GM03348 (cell line): ENCODE results near the gene JTB.
"Not testable (repeated sequence)": the region's sequence is repeated elsewhere in the genome, so short reads cannot be mapped to it uniquely, and the experiment has no call there.

Source experiments
- DNase-seq: peaks from one replicate; pipeline ENCODE4 v3.0.0; 2012; ENCODE audit warnings: low spot score

Gene JTB

DNA sequence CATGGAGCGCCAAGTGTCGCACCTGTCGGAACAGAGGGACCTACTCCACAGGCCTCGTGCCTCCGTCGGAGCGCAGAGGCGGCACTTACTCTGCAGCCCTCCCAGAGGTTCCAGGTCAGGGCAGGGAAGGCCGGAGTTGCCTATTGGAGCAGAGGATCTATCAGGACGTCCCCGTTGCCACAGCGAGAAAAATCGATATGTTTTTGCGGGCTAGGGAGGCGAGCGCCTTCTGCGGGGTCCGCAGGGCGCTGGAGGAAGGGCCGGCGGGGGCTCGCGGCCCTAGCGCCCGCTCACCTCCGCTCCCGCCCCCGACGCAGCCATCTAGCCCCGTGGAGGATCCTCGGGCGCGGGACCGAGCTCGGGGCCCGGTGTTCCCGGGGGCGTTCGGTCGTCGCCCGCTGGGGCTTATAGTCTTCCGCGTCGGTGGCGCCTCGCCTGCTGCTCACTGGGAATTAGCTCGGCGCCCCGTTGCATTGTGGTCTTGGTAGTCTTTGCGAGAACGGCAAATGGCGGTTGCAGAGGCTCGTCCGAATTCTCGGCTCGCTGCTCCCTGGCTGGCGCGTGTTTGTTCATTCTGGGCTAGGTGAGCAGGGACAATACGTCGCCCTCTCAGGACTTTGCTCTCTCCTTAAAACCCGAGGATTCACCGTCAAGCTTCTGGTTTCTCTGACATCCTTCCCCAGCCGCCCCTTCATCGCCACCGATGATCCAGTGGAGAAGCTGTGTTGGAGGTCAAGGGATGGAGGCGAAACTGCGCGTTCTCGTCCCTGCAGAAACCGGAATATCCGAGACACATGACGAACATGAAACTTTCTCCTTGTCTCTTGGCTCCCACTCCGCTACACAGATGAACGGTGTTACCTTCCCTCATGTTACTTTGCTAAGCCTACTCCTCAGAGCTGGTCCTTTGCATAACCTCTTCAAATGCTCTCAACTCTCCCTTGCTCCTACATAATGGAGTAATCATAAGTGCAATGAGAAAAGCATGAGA, at the start of gene JTB:
TSS of gene JTB (minus strand) at position 425 of the 991 bp plus-strand sequence. CDS start at position 3, 422 bp downstream.
- DNase-seq = peak; percentile 84

DNA sequence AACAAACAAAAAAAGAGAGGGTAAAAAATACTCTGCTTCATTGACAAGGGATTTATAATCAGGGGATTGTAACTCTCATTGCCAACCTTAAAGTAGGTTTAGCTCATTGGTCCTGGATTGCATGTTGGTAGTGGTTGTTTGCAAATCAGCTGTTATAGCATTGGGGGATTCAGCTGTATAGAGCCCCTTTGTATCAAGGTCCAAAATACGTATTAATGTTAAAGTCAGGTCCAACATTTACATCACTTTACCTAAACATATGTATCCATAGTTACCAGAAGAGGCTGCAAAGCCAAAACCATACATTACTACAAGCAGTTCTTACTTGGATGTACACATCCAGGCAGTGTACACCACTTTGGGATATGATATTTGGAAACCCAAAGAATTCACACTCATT, 42.5 kb upstream of the JTB start:
- no peak for DNase-seq

DNA sequence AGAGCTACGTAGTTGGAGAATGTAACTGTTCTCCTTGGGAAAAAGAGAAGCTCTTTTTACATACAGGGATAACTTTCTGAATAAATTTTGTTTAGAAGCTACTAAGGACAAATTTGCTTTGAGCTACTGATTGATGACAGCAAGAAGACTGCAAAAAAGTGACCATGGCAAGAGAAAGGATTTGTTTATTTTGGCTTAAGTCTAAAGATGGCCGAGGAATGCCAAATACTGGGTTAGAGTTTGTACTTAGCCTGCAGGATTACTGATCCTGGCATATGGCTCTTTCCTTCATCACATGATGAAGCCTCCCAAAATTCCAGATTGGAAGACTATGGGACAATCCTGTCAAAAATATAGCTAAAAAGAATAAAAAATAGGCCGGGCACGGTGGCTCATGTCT, 41.8 kb upstream of the JTB start:
- no peak for DNase-seq

DNA sequence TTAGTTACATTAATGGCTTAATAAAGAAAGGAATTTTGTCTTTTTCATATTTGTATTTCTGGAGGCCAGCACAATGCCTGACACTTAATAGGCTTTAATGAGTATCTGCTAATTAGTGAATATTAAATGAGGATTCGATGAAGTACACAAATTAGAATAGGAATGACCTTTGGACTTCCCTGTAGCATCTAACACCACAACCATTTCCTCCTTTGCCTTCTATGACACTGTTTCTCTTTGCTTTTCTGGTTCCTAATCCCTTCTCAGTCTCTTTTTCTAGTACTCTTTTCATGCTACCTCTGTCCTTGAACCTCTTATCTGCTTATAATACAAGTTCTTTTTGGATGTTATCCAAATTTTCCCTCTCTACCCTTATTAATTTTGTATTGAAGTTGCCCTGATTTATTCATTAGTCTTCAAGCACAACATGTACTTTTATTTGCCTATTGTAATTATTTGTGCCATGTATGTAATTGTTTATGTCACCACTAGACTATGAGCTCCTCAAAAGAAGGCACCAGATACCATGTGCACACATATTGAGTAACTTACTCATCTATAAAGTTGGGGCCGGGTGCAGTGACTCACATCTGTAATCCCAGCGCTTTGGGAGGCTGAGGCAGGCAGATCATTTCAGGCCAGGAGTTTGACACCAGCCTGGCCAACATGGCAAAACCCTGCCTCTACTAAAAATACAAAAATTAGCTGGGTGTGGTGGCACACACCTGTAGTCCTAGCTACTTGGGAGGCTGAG, 36.9 kb upstream of the JTB start:
- DNase-seq = peak; percentile 36

- not testable (repeated sequence) for DNase-seq
Observed at GRCh38 chr1:154012543-154012942, 35.1 kb upstream of the JTB start.

DNA sequence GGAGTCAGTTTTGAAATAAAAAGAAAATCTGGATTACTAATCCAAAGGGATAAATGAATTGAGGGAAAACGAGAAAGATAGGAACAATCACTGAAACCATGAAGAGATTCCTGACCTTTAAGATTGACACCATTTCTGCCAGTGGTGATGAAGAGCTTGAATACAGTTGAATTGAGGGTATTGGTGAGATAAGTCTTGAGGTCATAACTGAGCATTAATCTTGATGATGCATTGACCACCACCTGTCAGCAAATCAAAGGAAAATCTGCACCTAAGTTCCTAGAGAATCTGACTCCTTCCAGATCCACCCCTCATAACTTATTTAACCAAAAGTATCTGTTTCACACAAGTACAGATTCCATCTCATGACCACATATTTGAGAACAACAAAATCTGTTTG, 34.7 kb upstream of the JTB start:
- DNase-seq = no peak

GRCh38 chr1:154006136-154006535, 28.7 kb upstream of the JTB start:
- DNase-seq = no peak

DNA sequence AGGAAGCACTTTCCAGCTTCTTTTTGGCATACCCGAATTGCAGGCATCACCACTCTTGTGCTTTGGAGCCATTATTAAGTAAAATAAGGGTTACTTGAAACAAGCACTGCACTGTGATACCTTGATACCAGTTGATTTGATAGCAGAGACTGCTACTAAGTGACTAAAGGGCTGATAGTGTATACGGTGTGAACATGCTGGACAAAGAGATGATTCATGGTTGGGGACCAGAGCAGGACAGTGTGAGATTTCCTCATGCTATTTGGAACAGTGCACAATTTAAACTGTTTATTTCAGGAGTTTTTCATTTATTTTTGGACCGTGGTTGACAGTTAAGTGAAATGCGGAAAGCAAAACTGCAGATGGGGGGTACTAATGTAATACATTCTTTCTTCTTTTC, 22.9 kb upstream of the JTB start:
- DNase-seq = no peak

- DNase-seq = not testable (repeated sequence)
Observed at GRCh38 chr1:153996882-153997281, 19.4 kb upstream of the JTB start.

GRCh38 chr1:153995640-153996039, 18.2 kb upstream of the JTB start:
- DNase-seq = no peak

DNA sequence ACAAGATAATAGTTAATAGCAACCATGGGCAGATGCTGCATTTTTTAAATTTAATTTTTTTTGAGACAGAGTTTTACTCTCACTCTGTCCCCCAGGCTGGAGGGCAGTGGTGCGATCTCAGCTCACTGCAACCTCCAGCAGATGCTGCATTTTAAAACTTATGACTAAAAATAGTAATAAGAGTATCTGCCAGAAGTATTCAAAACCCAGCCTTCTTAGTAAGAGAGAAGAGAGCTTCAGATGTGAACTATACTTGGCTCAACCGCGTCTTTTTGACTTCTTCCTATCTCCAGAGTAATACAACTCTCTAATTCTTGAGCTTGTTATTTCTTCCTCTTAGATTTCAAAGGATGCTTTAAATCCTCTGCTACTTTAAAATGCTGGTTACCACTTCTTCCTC, 17.7 kb upstream of the JTB start:
- DNase-seq = no peak

GRCh38 chr1:153991806-153992205, 14.3 kb upstream of the JTB start:
- no peak for DNase-seq

- no peak for DNase-seq
Observed at GRCh38 chr1:153991151-153991630, 13.7 kb upstream of the JTB start.

GRCh38 chr1:153990468-153991150, 13.1 kb upstream of the JTB start, which contains the start of gene RPS27:
Gene RPS27 (plus strand): TSS chr1:153990762. CDS start chr1:153990797, 35 bp downstream.
- DNase-seq = peak; percentile 92

DNA sequence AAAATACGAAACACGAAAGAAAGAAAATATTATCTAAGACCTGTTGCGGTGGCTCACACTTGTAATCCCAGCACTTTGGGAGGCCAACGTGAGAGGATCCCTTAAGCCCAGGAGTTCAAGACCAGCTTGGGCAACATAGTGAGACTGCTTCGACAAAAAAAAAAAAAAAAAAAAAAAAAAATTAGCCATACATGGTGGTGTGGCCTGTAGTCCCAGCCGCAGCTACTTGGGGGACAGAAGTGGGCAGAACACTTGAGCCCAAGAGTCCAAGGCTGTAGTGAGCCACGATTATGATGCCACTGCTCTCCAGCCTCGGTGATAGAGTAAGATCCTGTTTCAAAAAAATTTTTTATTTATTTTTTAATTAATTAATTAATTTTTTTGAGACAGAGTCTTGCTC, 10.1 kb upstream of the JTB start:
- DNase-seq = no peak

DNA sequence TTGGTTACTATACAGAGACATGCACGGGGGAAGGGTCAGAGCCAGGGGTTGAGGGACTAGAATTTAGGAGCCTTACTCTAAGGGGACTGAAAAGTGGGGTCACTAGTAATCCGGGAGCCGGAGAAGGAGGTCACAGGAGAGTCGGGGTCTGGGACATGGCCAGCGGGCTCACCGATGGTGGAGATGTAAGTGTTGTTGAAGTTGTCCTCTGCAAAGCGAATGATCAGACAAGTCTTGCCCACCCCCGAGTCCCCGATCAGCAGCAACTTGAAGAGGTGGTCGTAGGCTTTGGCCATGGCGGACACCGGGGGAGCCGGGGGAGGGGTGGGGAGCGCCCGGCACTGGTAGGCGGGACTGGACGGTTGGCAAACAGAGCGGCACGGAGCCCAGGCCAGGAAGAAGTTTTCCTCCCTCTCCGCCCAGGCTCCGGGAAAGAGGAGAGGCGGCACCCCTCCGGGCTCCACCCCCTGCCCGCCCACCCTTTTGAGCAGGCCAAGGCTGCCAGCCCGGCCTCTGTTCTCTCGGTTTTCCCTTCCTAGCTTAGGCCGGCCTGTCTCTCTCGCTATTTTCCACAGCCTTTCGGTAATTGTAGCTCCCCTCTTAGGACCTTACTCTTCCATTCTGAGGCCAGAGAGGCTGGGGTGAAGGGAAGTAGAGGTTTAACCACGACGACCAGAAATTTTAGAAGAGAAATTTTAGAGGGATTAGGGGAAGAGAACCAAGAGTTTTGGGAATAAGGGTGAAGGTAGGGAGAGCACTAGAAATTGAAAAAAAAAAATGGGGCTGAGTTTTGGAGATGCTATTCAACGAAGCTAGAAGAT, 8.7 kb upstream of the JTB start, which contains the start of gene RAB13:
TSS of gene RAB13 (minus strand) at position 399 of the 821 bp plus-strand sequence. CDS start at position 296, 103 bp downstream.
- peak; percentile 93 for DNase-seq

- DNase-seq = peak; percentile 50
Observed at GRCh38 chr1:153985341-153985912, 8.0 kb upstream of the JTB start.

DNA sequence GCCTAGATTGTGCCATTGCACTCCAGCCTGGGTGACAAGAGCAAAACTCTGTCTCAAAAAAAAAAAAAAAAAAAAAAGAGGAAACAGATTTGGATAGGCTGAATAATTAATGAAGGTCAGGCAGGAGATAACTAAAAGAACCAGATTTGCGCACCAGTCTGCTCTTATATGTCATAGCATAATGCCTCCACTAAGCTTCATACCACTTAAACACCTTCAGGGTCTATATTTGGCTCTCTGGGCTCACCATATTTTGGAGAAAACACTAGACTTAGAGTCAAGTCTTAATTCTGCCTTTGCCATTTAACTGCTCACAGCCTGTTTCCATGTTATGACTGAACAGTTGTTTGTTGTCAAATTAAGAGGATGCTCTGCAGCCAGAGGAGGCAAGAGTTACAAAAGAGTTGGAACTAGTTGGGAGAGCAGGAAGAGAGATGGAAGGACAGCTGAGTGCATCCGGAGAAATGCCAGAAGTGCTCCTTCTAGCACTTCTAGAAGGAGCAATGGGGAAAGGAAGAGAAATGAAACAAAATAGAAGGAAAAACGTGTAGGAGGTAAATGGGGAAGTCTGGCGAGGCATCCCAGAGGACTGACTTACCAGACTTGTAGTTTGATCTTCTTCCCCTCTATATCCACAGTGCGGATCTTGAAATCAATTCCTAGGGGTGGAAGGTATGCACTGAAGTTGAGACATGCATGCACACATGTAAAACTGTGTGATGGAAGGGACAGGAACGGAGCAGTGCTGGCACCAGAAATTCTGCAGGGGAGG, 6.8 kb upstream of the JTB start:
- no peak for DNase-seq

GRCh38 chr1:153981735-153982134, 4.3 kb upstream of the JTB start:
- DNase-seq = not testable (repeated sequence)

DNA sequence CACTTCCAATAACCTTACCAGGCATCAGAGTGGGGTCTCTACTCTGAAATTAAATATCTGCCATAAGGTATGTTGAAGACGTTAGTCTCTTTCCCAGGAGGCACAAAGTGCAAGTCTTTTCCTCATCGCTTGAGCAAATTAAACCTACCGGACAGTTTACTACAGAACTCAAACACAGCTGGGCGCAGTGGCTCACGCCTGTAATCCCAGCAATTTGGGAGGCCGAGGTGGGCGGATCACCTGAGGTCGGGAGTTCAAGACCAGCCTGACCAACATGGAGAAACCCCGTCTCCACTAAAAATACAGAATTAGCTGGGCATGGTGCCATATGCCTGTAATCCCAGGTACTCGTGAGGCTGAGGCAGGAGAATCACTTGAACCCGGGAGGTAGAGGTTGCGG, 1.6 kb upstream of the JTB start:
- DNase-seq = not testable (repeated sequence)
